ENCODE results near the gene LPGAT1. TPM values are rescaled to one million over a fixed set of nuclear protein-coding genes. Genes with fewer than 3 reads are reported as not detected.

The LPGAT1 gene, protein sequence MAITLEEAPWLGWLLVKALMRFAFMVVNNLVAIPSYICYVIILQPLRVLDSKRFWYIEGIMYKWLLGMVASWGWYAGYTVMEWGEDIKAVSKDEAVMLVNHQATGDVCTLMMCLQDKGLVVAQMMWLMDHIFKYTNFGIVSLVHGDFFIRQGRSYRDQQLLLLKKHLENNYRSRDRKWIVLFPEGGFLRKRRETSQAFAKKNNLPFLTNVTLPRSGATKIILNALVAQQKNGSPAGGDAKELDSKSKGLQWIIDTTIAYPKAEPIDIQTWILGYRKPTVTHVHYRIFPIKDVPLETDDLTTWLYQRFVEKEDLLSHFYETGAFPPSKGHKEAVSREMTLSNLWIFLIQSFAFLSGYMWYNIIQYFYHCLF
- 48.3 and 51.0 TPM in 2 replicates for total RNA-seq (2016; rRNA removed; fragmentation: Illumina TruSeq; extraction: Trizol)
- total RNA-seq (2016; cell fraction: cytosol; rRNA removed; fragmentation: Illumina TruSeq; extraction: Trizol; ENCODE audit: low read depth), result 19.6 and 21.6 TPM in 2 replicates
- total RNA-seq (2016; cell fraction: insoluble cytoplasmic fraction; rRNA removed; fragmentation: Illumina TruSeq; extraction: Trizol), result 47.1 and 49.5 TPM in 2 replicates
- total RNA-seq (2016; cell fraction: membrane; rRNA removed; fragmentation: Illumina TruSeq; extraction: Trizol), result 45.9 and 50.5 TPM in 2 replicates
- 43.8 and 48.5 TPM in 2 replicates for total RNA-seq (2016; cell fraction: nucleus; rRNA removed; fragmentation: Illumina TruSeq; extraction: Trizol)
- polyA plus RNA-seq (2011; rRNA removed), result 11.7 and 12.1 TPM in 2 replicates
- polyA plus RNA-seq (2011; cell fraction: cytosol; rRNA removed), result 7.8 and 9.8 TPM in 2 replicates
- 6.5 and 10.8 TPM in 2 replicates for polyA plus RNA-seq (2011; cell fraction: nucleus; rRNA removed)
- polyA plus RNA-seq (2012), result 12.6 and 14.0 TPM in 2 replicates
- polyA plus RNA-seq (2016; cell fraction: cytosol; fragmentation: Illumina TruSeq; extraction: Trizol; ENCODE audit: low read depth), result 5.8 and 6.0 TPM in 2 replicates
- 29.0 and 32.3 TPM in 2 replicates for polyA plus RNA-seq (2016; cell fraction: insoluble cytoplasmic fraction; fragmentation: Illumina TruSeq; extraction: Trizol; ENCODE audit: low read depth)
- polyA plus RNA-seq (2016; cell fraction: membrane; fragmentation: Illumina TruSeq; extraction: Trizol; ENCODE audit: low read depth), result 17.2 and 17.5 TPM in 2 replicates
- 35.8 and 40.8 TPM in 2 replicates for polyA plus RNA-seq (2016; cell fraction: nucleus; fragmentation: Illumina TruSeq; extraction: Trizol; ENCODE audit: insufficient read depth, low read depth)
- polyA minus RNA-seq (2011; rRNA and poly(A)+ RNA removed; ENCODE audit: low replicate concordance), result 12.2 and 16.2 TPM in 2 replicates
- polyA minus RNA-seq (2011; cell fraction: cytosol; rRNA and poly(A)+ RNA removed), result 31.7 and 37.7 TPM in 2 replicates
- polyA minus RNA-seq (2011; cell fraction: nucleus; rRNA and poly(A)+ RNA removed), result 32.2 and 34.1 TPM in 2 replicates
- percentile 84 among the genes with signal in this experiment for Bru-seq, nascent RNA
- percentile 92 among the genes with signal in this experiment for BruChase-seq, experiment 1, labeled RNA remaining after a 6-hour chase
- BruChase-seq, experiment 2, labeled RNA remaining after a 2-hour chase, result percentile 90 among the genes with signal in this experiment
- long read RNA-seq, experiment 1, partial matches to known transcripts, result 4 of 15 reads
- long read RNA-seq, experiment 1, other reads (novel, unspliced or antisense), result 11 of 15 reads
- long read RNA-seq, experiment 2, partial matches to known transcripts, result 13 of 52 reads
- long read RNA-seq, experiment 2, other reads (novel, unspliced or antisense), result 39 of 52 reads

DNA sequence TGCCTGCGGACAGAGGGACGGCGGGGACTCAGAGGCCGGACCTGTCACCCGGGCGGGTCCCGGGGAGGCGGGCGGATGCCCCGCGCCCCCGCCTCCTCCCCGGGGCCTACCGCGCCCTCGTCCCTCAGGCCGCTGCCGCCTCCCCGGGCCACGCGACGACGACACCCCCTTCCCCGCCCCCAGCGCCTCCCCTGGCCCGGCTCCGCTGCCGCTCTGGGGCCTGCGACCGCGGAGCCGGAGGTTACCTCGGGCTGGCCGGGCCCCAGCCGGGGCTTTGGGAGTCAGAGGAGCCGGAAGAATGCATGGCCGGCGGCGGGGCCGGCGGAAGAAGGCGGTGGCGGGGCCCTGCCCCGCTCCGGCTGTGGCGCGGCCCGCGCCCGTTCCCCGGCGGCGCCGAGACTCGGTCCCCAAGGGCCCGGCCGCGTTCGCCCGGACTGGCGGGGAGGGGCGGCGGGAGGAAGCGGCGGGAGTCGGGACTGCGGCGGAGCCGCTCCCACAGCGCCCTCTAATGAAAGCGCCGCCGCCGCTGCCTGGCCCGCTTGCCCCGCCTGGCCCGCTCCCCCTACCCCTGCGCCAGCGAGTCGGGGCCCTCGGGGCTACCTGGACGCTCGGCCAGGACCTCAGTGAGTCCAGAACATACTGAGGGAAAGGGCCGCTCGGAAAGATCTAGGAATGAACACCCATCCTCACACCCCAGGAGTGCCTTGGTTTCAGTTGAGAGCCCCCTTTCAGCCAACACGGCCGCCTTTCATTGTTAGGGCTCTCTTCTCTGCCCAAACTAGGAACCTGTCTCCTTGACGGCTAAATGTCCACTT, at the start of gene LPGAT1:
Gene LPGAT1 (minus strand): TSS at position 436 of the 815 bp plus-strand sequence. CDS start 1,467 bp downstream, outside the sequence.
- DNase-seq (ENCODE audit: low spot score), result peak; percentile 24
- Histone ChIP-seq H3K4me2 (ENCODE audit: low read depth, low read length) (peak within 1 kb of the TSS; percentile 97), H3K27me3 (ENCODE audit: control insufficient read depth in 1 of 2, insufficient read depth in 2 of 2, low read length in 2 of 2) (no peaks in the 10 kb centered on the region), H2AFZ (ENCODE audit: low read length) (peak within 1 kb of the TSS; percentile 92), H3K36me3 (replicated peaks in 1 of 2; ENCODE audit: control insufficient read depth in 1 of 2, insufficient read depth in 2 of 2, low read length in 2 of 2) (0 out of 5 replicates have a peak, but pooled peaks cover 0 to 4% of the 10 kb centered on the region in 2 experiments), H3K4me3 (replicated peaks in 1 of 3; ENCODE audit: insufficient read depth in 1 of 3, low read depth in 2 of 3, low read length in 3 of 3) (peak within 1 kb of the TSS; percentile 81 to 95 (median 82)), H3K9me3 (ENCODE audit: low read length) (no peaks in the 10 kb centered on the region), H3K27ac (ENCODE audit: extremely low read length, insufficient read depth, low read length) (peak within 1 kb of the TSS; percentile 74), H3K9ac (ENCODE audit: insufficient read depth, low read depth, low read length) (peak within 1 kb of the TSS; percentile 80), H4K20me1 (ENCODE audit: insufficient read depth, low read length) (0 out of 2 replicates have a peak, but pooled peaks cover 6% of the 10 kb centered on the region), H3K4me1 (ENCODE audit: insufficient read depth, low read length) (peaks cover 27% of the 10 kb centered on the region), H3K79me2 (ENCODE audit: insufficient read depth, low read length) (peaks cover 24% of the 10 kb centered on the region)
- intact Hi-C loops (cut with micrococcal nuclease; ENCODE audit: unreplicated experiment), result loop anchor here (1.0 to 10.0 kb wide), 3 partner anchors 54 to 150 kb away; no protein-coding TSS in a partner anchor
- ChIA-PET POLR2A (interaction anchor here (1.0 kb wide), 1 partner anchor 12 kb away, joined by 3 read pairs; no protein-coding TSS in a partner anchor), CTCF (ENCODE audit: low intra/inter-chr PET ratio, low total read pairs) (interaction anchor here (0.7 to 1.2 kb wide), 4 partner anchors 114 to 150 kb away, joined by 3 to 5 read pairs (median 3); no protein-coding TSS in a partner anchor)
- FAIRE-seq, result no peak
- ATAC-seq, result peak; percentile 94
- BruUV-seq (replicated peaks), result no TSS peak
- in situ Hi-C loops (cut with HindIII; ENCODE audit: extremely low pct_ligation_motif_present, low pct_unique_long_range_greater_than_20kb), result loop anchor here (5.0 kb wide), 1 partner anchor 133 kb away; no protein-coding TSS in a partner anchor
- WGBS (ENCODE audit: low lambda C conversion rate), result 0% methylated on average over 3 of the region's 88 CpGs
- TF ChIP-seq ETV6 (CRISPR knock-in tag; conservative IDR thresholded peaks at IDR 0.05) (0 out of 2 replicates have a peak, but pooled peaks have one; percentile 41), ZNF383 (CRISPR knock-in tag; IDR thresholded peaks at IDR 0.05; ENCODE audit: borderline replicate concordance) (no peak), SNAPC2 (CRISPR knock-in tag; IDR thresholded peaks at IDR 0.05) (no peak), POGZ (CRISPR knock-in tag; IDR thresholded peaks at IDR 0.05) (peak; percentile 79), CHD2 (IDR thresholded peaks at IDR 0.05; ENCODE audit: low read depth, low read length) (no peak), GATA4 (IDR thresholded peaks at IDR 0.05; ENCODE audit: borderline replicate concordance, low read depth) (no peak), NFIC (IDR thresholded peaks at IDR 0.05; ENCODE audit: low read length) (no peak), ZBTB7B (CRISPR knock-in tag; IDR thresholded peaks at IDR 0.05) (no peak; the same call in 1 of the 2 replicates)
- TF ChIP-seq, protein P1, sequence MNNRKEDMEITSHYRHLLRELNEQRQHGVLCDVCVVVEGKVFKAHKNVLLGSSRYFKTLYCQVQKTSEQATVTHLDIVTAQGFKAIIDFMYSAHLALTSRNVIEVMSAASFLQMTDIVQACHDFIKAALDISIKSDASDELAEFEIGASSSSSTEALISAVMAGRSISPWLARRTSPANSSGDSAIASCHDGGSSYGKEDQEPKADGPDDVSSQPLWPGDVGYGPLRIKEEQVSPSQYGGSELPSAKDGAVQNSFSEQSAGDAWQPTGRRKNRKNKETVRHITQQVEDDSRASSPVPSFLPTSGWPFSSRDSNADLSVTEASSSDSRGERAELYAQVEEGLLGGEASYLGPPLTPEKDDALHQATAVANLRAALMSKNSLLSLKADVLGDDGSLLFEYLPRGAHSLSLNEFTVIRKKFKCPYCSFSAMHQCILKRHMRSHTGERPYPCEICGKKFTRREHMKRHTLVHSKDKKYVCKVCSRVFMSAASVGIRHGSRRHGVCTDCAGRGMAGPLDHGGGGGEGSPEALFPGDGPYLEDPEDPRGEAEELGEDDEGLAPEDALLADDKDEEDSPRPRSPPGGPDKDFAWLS (CRISPR knock-in tag; IDR thresholded peaks at IDR 0.05; ENCODE audit: borderline replicate concordance), result no peak
- TF ChIP-seq, protein P2, sequence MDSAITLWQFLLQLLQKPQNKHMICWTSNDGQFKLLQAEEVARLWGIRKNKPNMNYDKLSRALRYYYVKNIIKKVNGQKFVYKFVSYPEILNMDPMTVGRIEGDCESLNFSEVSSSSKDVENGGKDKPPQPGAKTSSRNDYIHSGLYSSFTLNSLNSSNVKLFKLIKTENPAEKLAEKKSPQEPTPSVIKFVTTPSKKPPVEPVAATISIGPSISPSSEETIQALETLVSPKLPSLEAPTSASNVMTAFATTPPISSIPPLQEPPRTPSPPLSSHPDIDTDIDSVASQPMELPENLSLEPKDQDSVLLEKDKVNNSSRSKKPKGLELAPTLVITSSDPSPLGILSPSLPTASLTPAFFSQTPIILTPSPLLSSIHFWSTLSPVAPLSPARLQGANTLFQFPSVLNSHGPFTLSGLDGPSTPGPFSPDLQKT (CRISPR knock-in tag; IDR thresholded peaks at IDR 0.05; ENCODE audit: borderline replicate concordance), result no peak
- TF ChIP-seq, protein P3, sequence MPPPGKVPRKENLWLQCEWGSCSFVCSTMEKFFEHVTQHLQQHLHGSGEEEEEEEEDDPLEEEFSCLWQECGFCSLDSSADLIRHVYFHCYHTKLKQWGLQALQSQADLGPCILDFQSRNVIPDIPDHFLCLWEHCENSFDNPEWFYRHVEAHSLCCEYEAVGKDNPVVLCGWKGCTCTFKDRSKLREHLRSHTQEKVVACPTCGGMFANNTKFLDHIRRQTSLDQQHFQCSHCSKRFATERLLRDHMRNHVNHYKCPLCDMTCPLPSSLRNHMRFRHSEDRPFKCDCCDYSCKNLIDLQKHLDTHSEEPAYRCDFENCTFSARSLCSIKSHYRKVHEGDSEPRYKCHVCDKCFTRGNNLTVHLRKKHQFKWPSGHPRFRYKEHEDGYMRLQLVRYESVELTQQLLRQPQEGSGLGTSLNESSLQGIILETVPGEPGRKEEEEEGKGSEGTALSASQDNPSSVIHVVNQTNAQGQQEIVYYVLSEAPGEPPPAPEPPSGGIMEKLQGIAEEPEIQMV (CRISPR knock-in tag; IDR thresholded peaks at IDR 0.05; ENCODE audit: low read depth), result no peak

All from HepG2 (cell line).